Measurements from ENCODE around the gene CDADC1.

The CDADC1 gene

GRCh38 chr13:49219647-49220035 lies 28.1 kb upstream of the CDADC1 start:
- Histone ChIP-seq H3K27me3 (peaks cover 46% of the 10 kb centered on the region), H3K9me3 (peaks cover 4% of the 10 kb centered on the region; the same call in 1 of the 2 replicates), H3K4me1 (no peaks in the 10 kb centered on the region), H3K36me3 (no peaks in the 10 kb centered on the region), H3K4me3 (ENCODE audit: low read depth, low read length) (peak overlapping the region; percentile 43)
- no peak for DNase-seq
- TF ChIP-seq CTCF (IDR thresholded peaks at IDR 0.05; ENCODE audit: low read depth, low read length) = no peak

GRCh38 chr13:49220036-49220855 lies 27.5 kb upstream of the CDADC1 start, which contains the start of gene MLNR:
MLNR (plus strand) TSS chr13:49220338; CDS start chr13:49220338, 0 bp downstream.
- Histone ChIP-seq H3K4me1 (no peaks in the 10 kb centered on the region), H3K36me3 (no peaks in the 10 kb centered on the region), H3K9me3 (peaks cover 4% of the 10 kb centered on the region; the same call in 1 of the 2 replicates), H3K4me3 (ENCODE audit: low read depth, low read length) (peak within 1 kb of the TSS; percentile 43), H3K27me3 (peaks cover 46% of the 10 kb centered on the region)
- 0 out of 2 replicates have a peak, but pooled peaks have one; percentile 14 for TF ChIP-seq CTCF (IDR thresholded peaks at IDR 0.05; ENCODE audit: low read depth, low read length)
- peak; percentile 71 for DNase-seq

GRCh38 chr13:49220856-49221589 lies 26.7 kb upstream of the CDADC1 start:
- Histone ChIP-seq H3K27me3 (peaks cover 46% of the 10 kb centered on the region), H3K4me1 (no peaks in the 10 kb centered on the region)
- DNase-seq = no peak

GRCh38 chr13:49221590-49221965 lies 26.1 kb upstream of the CDADC1 start:
- Histone ChIP-seq H3K9me3 (peaks cover 4% of the 10 kb centered on the region; the same call in 1 of the 2 replicates), H3K4me1 (no peaks in the 10 kb centered on the region), H3K4me3 (ENCODE audit: low read depth, low read length) (no peak overlapping the region), H3K36me3 (no peaks in the 10 kb centered on the region), H3K27me3 (peaks cover 46% of the 10 kb centered on the region)
- TF ChIP-seq CTCF (IDR thresholded peaks at IDR 0.05; ENCODE audit: low read depth, low read length) = no peak
- DNase-seq = no peak

More at GRCh38 chr13:49220856-49221589, 26.7 kb upstream of the CDADC1 start:
- TF ChIP-seq CTCF (IDR thresholded peaks at IDR 0.05; ENCODE audit: low read depth, low read length) = no peak
- Histone ChIP-seq H3K9me3 (peaks cover 4% of the 10 kb centered on the region; the same call in 1 of the 2 replicates), H3K36me3 (no peaks in the 10 kb centered on the region), H3K4me3 (ENCODE audit: low read depth, low read length) (no peak overlapping the region)

DNA sequence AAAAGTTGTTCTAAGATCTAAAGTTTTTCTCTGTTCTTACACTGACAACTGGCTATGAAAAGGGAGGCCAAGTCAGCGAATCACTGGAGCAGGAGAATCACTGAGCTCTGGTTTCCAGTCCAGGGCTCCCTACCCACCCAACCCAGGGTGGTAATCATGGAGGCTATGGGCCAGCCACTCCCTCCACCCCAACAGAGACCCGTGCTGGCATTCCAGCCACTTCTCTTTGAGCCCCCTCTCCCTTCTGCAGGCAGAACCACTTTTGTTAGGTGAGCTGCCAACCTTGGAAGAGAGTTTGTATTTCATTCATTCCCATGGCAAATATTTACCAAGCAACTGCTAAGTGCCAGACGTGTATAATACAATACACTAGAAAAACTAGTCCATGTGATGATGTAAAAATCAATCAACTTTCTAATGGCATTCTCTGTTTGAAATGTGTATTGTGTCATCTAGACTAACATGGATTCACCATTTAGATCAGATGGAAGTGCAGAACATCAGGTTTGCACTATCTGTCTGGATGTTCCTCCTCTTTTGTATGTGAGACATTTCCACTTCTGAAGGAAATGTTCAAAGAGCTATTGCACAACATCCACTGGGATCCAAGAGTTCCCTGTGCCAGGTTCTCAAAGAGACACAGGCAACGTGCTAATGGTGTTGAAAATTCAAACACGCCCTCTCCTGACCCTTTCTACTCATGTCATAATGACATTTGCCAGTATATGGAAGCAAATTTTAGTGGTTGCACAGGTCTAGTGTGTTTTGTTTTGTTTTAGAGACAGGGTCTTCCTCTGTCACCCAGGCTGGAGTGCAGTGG lies 22.3 kb upstream of the CDADC1 start:
- no peak for DNase-seq
- peaks cover 4% of the 10 kb centered on the region; the same call in 1 of the 2 replicates for H3K9me3 ChIP-seq
- no peak for TF ChIP-seq CTCF (IDR thresholded peaks at IDR 0.05; ENCODE audit: low read depth, low read length)

More for the DNA sequence above, 22.3 kb upstream of the CDADC1 start:
- no peaks in the 10 kb centered on the region for H3K36me3 ChIP-seq
- no peaks in the 10 kb centered on the region for H3K4me1 ChIP-seq
- no peak overlapping the region for H3K4me3 ChIP-seq (ENCODE audit: low read depth, low read length)
- H3K27me3 ChIP-seq = peaks cover 37% of the 10 kb centered on the region
